Transverse colon (tissue), 4 donors: ENCODE measurements around the gene RAB3A. TPM values are rescaled to one million over a fixed set of nuclear protein-coding genes. Genes with fewer than 3 reads are reported as not detected.

Source experiments
- DNase-seq: peaks from one replicate; pipeline ENCODE4 v3.0.0-alpha.2; 2019
- H3K27ac ChIP-seq, 4 donors: fragments of 200-600 bp; sonication (generic); 2 replicates each; pipeline ENCODE4 v1.5.1; 2016 to 2018; ENCODE audit warnings: inconsistent platforms in 4 of 4
- H3K27me3 ChIP-seq: fragments of 200-600 bp; sonication (generic); 2 replicates; pipeline ENCODE4 v1.5.1; 2017; ENCODE audit warnings: inconsistent platforms
- H3K36me3 ChIP-seq, 4 donors: fragments of 200-600 bp; sonication (generic); 2 replicates each; pipeline ENCODE4 v1.5.1; 2017 to 2019; ENCODE audit warnings: inconsistent platforms in 4 of 4
- H3K4me1 ChIP-seq, 4 donors: fragments of 200-600 bp; sonication (generic); 2 replicates each; pipeline ENCODE4 v1.5.1; 2017 to 2020; ENCODE audit warnings: inconsistent platforms in 4 of 4
- H3K4me3 ChIP-seq, 4 donors: fragments of 200-600 bp; sonication (generic); 1 replicate in 1 of 4; 2 replicates in 3 of 4; pipeline versions ENCODE4 v1.5.1 to v1.6.1; 2017 to 2019; ENCODE audit warnings: inconsistent platforms in 4 of 4
- H3K9me3 ChIP-seq, 2 donors: fragments of 200-600 bp; sonication (generic); 2 replicates each; pipeline ENCODE4 v1.5.1; 2017 to 2019; ENCODE audit warnings: inconsistent platforms in 2 of 2
- CTCF ChIP-seq, 5 experiments: fragments of 200-600 bp in 3 of 5; fragments of 450-650 bp in 2 of 5; sonication (generic) in 3 of 5; IDR thresholded peaks; 1 replicate in 2 of 5; 2 replicates in 3 of 5; pipeline ENCODE4 v1.5.1; 2016 to 2017; ENCODE audit warnings: antibody characterized with exemption in 5 of 5, inconsistent platforms in 3 of 5, mild to moderate bottlenecking in 2 of 5, moderate library complexity in 1 of 5
- EP300 ChIP-seq: sonication (generic); formaldehyde crosslinking; IDR thresholded peaks from one replicate; pipeline ENCODE4 v1.6.1; 2017; ENCODE audit warnings: antibody characterized with exemption, low read depth
- POLR2A ChIP-seq: fragments of 450-650 bp; IDR thresholded peaks from one replicate; pipeline ENCODE4 v1.6.1; 2016; ENCODE audit warnings: antibody characterized with exemption, mild to moderate bottlenecking, moderate library complexity
- POLR2AphosphoS5 ChIP-seq, 3 donors: sonication (generic); formaldehyde crosslinking; IDR thresholded peaks; one replicate each; pipeline ENCODE4 v1.6.1; 2016; ENCODE audit warnings: antibody characterized with exemption in 3 of 3
- WGBS, 2 donors: methylation state at CpG; one replicate each; pipeline ENCODE4 v1.1.5; 2018; ENCODE audit warnings: low coverage in 1 of 2; 5-methylcytosine and 5-hydroxymethylcytosine counted together
- in situ Hi-C, 4 donors: fragments of 200-750 bp; cut with MboI; loops; one replicate each; pipeline versions ENCODE4 v1.15.0 to v1.15.1; 2017; ENCODE audit warnings: low sequenced_read_pairs in 3 of 4, low pct_ligation_motif_present in 1 of 4, low pct_unique_long_range_greater_than_20kb in 1 of 4
- intact Hi-C: fragments of 100-400 bp; cut with DNase I; formaldehyde crosslinking; loops from one replicate; pipeline ENCODE4 v1.15.1; 2023; ENCODE audit warnings: low total_unique reads
- total RNA-seq, 4 donors: library from RNA; depleted of rRNA; stranded (reverse); fragments of >200 nt; gene quantifications; one replicate each; pipeline ENCODE4 v1.1.0, GENCODE V29; 2016

RAB3A gene
- total RNA-seq, 4 donors from 2014 or later: 2.2 to 8.6 (median 3.8) TPM; not detected in 1

- H3K9me3 ChIP-seq: no peaks in the 10 kb centered on the region
- in situ Hi-C loops (no loop called here), intact Hi-C loops (no loop called here)
- H3K36me3 ChIP-seq: no peaks in the 10 kb centered on the region
- peak; percentile 100 for DNase-seq
- H3K27ac ChIP-seq: peak within 1 kb of the TSS; percentile 94 to 99 (median 97)
- H3K27me3 ChIP-seq: no peaks in the 10 kb centered on the region
- TF ChIP-seq POLR2A (peak; percentile 24), POLR2AphosphoS5 (IDR thresholded peaks at IDR 0.05) (peak; percentile 34 to 74 (median 58)), CTCF (IDR thresholded peaks at IDR 0.05) (no peak), EP300 (no peak)
- 1% methylated on average over 76 of the region's 86 CpGs; no CpG with 5 or more reads in 1 of the 2 donors for WGBS, 2 donors
- peaks cover 42 to 50% (median 49%) of the 10 kb centered on the region in 4 donors for H3K4me1 ChIP-seq
- peak within 1 kb of the TSS; percentile 59 to 89 (median 86) for H3K4me3 ChIP-seq
Observed at GRCh38 chr19:18152817-18153555, 50.9 kb downstream of the RAB3A start, which contains the start of gene PIK3R2. PIK3R2 (plus strand) TSS chr19:18153163; CDS start chr19:18155880, 2,717 bp downstream.

GRCh38 chr19:18152442-18152816 is 51.4 kb downstream of the RAB3A start:
- in situ Hi-C loops: no loop called here
- WGBS, 2 donors: 2% methylated on average over 22 of the region's 22 CpGs; no CpG with 5 or more reads in 1 of the 2 donors

GRCh38 chr19:18150776-18151624 is 52.8 kb downstream of the RAB3A start:
- peaks cover 26 to 30% (median 29%) of the 10 kb centered on the region in 4 donors for H3K4me1 ChIP-seq
- in situ Hi-C loops: no loop called here
- DNase-seq: no peak
- peaks cover 0 to 8% (median 2%) of the 10 kb centered on the region in 4 donors for H3K36me3 ChIP-seq
- WGBS, 2 donors: 90% methylated on average over 18 of the region's 18 CpGs; no CpG with 5 or more reads in 1 of the 2 donors
- intact Hi-C loops: no loop called here
- no peak overlapping the region for H3K4me3 ChIP-seq
- H3K27me3 ChIP-seq: no peaks in the 10 kb centered on the region
- H3K9me3 ChIP-seq: no peaks in the 10 kb centered on the region
- peak overlapping the region in 2 of 4 donors; percentile 94 to 99 for H3K27ac ChIP-seq
- TF ChIP-seq POLR2AphosphoS5 (IDR thresholded peaks at IDR 0.05) (no peak), POLR2A (no peak), EP300 (no peak), CTCF (IDR thresholded peaks at IDR 0.05) (no peak)

More at GRCh38 chr19:18152442-18152816, 51.4 kb downstream of the RAB3A start:
- Histone ChIP-seq H3K9me3 (no peaks in the 10 kb centered on the region), H3K4me3 (peak overlapping the region; percentile 49 to 89 (median 73)), H3K27ac (peak overlapping the region; percentile 94 to 99 (median 97)), H3K4me1 (peaks cover 37 to 44% (median 44%) of the 10 kb centered on the region in 4 donors), H3K36me3 (peaks cover 0 to 1% (median under 1%) of the 10 kb centered on the region in 4 donors), H3K27me3 (no peaks in the 10 kb centered on the region)
- peak; percentile 98 for DNase-seq
- intact Hi-C loops: no loop called here
- no peak for TF ChIP-seq EP300
- peak in 2 of 3 donors; percentile 38 to 49 for TF ChIP-seq POLR2AphosphoS5 (IDR thresholded peaks at IDR 0.05)
- no peak for TF ChIP-seq POLR2A
- TF ChIP-seq CTCF (IDR thresholded peaks at IDR 0.05): peak; percentile 54 to 88 (median 57)

GRCh38 chr19:18149596-18149975 is 54.3 kb downstream of the RAB3A start:
- no peak for DNase-seq
- H3K4me1 ChIP-seq: peaks cover 19 to 21% (median 20%) of the 10 kb centered on the region in 4 donors
- no peaks in the 10 kb centered on the region for H3K27me3 ChIP-seq
- no peak overlapping the region for H3K4me3 ChIP-seq
- no peak for TF ChIP-seq EP300
- TF ChIP-seq POLR2A: no peak
- no peak for TF ChIP-seq POLR2AphosphoS5 (IDR thresholded peaks at IDR 0.05)
- no peak for TF ChIP-seq CTCF (IDR thresholded peaks at IDR 0.05)
- no peaks in the 10 kb centered on the region for H3K9me3 ChIP-seq
- H3K27ac ChIP-seq: no peak overlapping the region
- intact Hi-C loops: no loop called here
- in situ Hi-C loops: no loop called here
- peaks cover 0 to 21% (median 8%) of the 10 kb centered on the region in 4 donors for H3K36me3 ChIP-seq
- 78 to 90% methylated on average over 9 to 16 of the region's 16 CpGs for WGBS, 2 donors
